B cell (primary cell): ENCODE data around the gene STX18. TPM values are rescaled to one million over a fixed set of nuclear protein-coding genes. Genes with fewer than 3 reads are reported as not detected.

ENCODE experiments used
- ATAC-seq: fragments of 200-7000 bp; cut with Tn5 transposase; one replicate; pipeline ENCODE4 v1.10.0; 2021; ENCODE audit warnings: low read depth, mild to moderate bottlenecking, moderate number of reproducible peaks, moderate library complexity
- CTCF ChIA-PET: fragments of 350-600 bp; sonication (Branson Sonifier 250); formaldehyde crosslinking; loops from one replicate; lab custom pipeline; 2021; ENCODE audit warnings: antibody characterized with exemption, inconsistent platforms; lab: Charles Lee
- POLR2A ChIA-PET: fragments of 350-600 bp; sonication (Branson Sonifier 250); formaldehyde crosslinking; loops from one replicate; lab custom pipeline; 2021; ENCODE audit warnings: antibody characterized with exemption; lab: Charles Lee
- DNase-seq: peaks from one replicate; pipeline ENCODE4 v3.0.0; 2013
- H2AFZ ChIP-seq: 2 replicates; pipeline ENCODE4 v1.6.1; 2012; ENCODE audit warnings: mild to moderate bottlenecking, low read depth, low read length; ENCODE audit not compliant: insufficient read depth, poor library complexity, severe bottlenecking
- H3K27ac ChIP-seq, 2 donors: 1 replicate in 1 of 2; 2 replicates in 1 of 2; pipeline ENCODE4 v1.5.1; 2012 to 2013; ENCODE audit warnings: low read length in 2 of 2, mild to moderate bottlenecking in 2 of 2, moderate library complexity in 1 of 2
- H3K27me3 ChIP-seq, 4 experiments: fragments of 200-600 bp in 1 of 4; sonication (generic) in 1 of 4; replicated peaks in 1 of 4; 1 replicate in 2 of 4; 2 replicates in 2 of 4; pipeline versions ENCODE4 v1.6.1 to v1.7.0; 2013 to 2016; ENCODE audit warnings: low read length in 3 of 4, mild to moderate bottlenecking in 2 of 4, mixed read lengths in 1 of 4, moderate library complexity in 1 of 4; ENCODE audit not compliant: insufficient read depth in 4 of 4, control insufficient read depth in 3 of 4; ENCODE audit errors: control extremely low read depth in 1 of 4
- H3K36me3 ChIP-seq, 2 experiments: replicated peaks in 1 of 2; 1 replicate in 1 of 2; 2 replicates in 1 of 2; pipeline versions ENCODE4 v1.6.1 to v1.7.1; 2013; ENCODE audit warnings: low read length in 1 of 2; ENCODE audit not compliant: insufficient read depth in 2 of 2, control insufficient read depth in 1 of 2; ENCODE audit errors: control extremely low read depth in 1 of 2, extremely low read depth in 1 of 2
- H3K4me1 ChIP-seq, 2 donors: fragments of 200-600 bp in 1 of 2; sonication (generic) in 1 of 2; 1 replicate in 1 of 2; 2 replicates in 1 of 2; pipeline versions ENCODE4 v1.5.1 to v1.6.1; 2013 to 2017; ENCODE audit warnings: low read length in 2 of 2; ENCODE audit not compliant: control insufficient read depth in 2 of 2, insufficient read depth in 2 of 2
- H3K4me2 ChIP-seq: replicated peaks from 2 replicates; pipeline ENCODE3; 2012; ENCODE audit warnings: mild to moderate bottlenecking, low read depth, low read length; ENCODE audit not compliant: poor library complexity, severe bottlenecking
- H3K4me3 ChIP-seq, 5 experiments: fragments of 200-600 bp in 1 of 5; sonication (generic) in 1 of 5; 1 replicate in 3 of 5; 2 replicates in 2 of 5; pipeline versions ENCODE4 v1.5.1 to v1.7.0; 2011 to 2016; ENCODE audit warnings: low read length in 4 of 5, mild to moderate bottlenecking in 4 of 5, low read depth in 2 of 5, control low read depth in 1 of 5, moderate library complexity in 1 of 5; ENCODE audit not compliant: insufficient read depth in 1 of 5; ENCODE audit errors: control extremely low read depth in 1 of 5, extremely low read depth in 1 of 5
- H3K79me2 ChIP-seq: fragments of 200-600 bp; sonication (generic); one replicate; pipeline ENCODE4 v1.6.0; 2016; ENCODE audit warnings: low read length; ENCODE audit not compliant: control insufficient read depth, insufficient read depth
- H3K9ac ChIP-seq: fragments of 200-600 bp; sonication (generic); 2 replicates; pipeline ENCODE4 v1.6.1; 2017; ENCODE audit warnings: mild to moderate bottlenecking, low read length, moderate library complexity
- H3K9me3 ChIP-seq, 3 donors: one replicate each; pipeline versions ENCODE4 v1.6.1 to v1.7.1; 2013; ENCODE audit warnings: low read length in 2 of 3; ENCODE audit not compliant: control insufficient read depth in 2 of 3, insufficient read depth in 1 of 3; ENCODE audit errors: control extremely low read depth in 1 of 3
- H4K20me1 ChIP-seq: 2 replicates; pipeline ENCODE4 v1.6.0; 2012; ENCODE audit warnings: mild to moderate bottlenecking, low read length; ENCODE audit not compliant: insufficient read depth, control insufficient read depth, poor library complexity, severe bottlenecking
- H3K27ac Mint-ChIP-seq: one replicate; pipeline ENCODE4 v1.8.0; 2021; ENCODE audit warnings: mixed read lengths
- H3K27me3 Mint-ChIP-seq: one replicate; pipeline ENCODE4 v1.8.0; 2021; ENCODE audit warnings: mixed read lengths
- H3K4me1 Mint-ChIP-seq: one replicate; pipeline ENCODE4 v1.8.0; 2021; ENCODE audit warnings: mixed read lengths
- H3K4me3 Mint-ChIP-seq: one replicate; pipeline ENCODE4 v1.8.0; 2021; ENCODE audit warnings: mixed read lengths
- H3K9me3 Mint-ChIP-seq: one replicate; pipeline ENCODE4 v1.8.0; 2022; ENCODE audit warnings: mixed read lengths; ENCODE audit not compliant: insufficient read depth
- CTCF ChIP-seq: fragments of 200-600 bp; IDR thresholded peaks from one replicate; pipeline ENCODE4 v1.8.0; 2022; ENCODE audit warnings: antibody characterized with exemption, mild to moderate bottlenecking
- EZH2 ChIP-seq: IDR thresholded peaks from 2 replicates; pipeline ENCODE4 v1.6.1; 2012; ENCODE audit warnings: borderline replicate concordance, low read depth, mild to moderate bottlenecking, moderate library complexity, low read length; ENCODE audit not compliant: insufficient read depth, poor library complexity, severe bottlenecking
- WGBS: methylation state at CpG from one replicate; pipeline ENCODE4 v1.1.5; 2013; ENCODE audit warnings: missing lambda C conversion rate; ENCODE audit not compliant: insufficient coverage; 5-methylcytosine and 5-hydroxymethylcytosine counted together
- intact Hi-C: fragments of 100-400 bp; cut with micrococcal nuclease; formaldehyde crosslinking; loops from one replicate; pipeline ENCODE4 v1.10.0; 2022
- polyA plus RNA-seq: library from polyadenylated mRNA; depleted of rRNA; stranded (reverse); fragments of >200 nt; gene quantifications from 2 replicates; pipeline ENCODE4 v1.2.3, GENCODE V29; 2012
- total RNA-seq, 2 donors: library from RNA; stranded (reverse); fragments of 120-200 nt in 1 of 2; gene quantifications; 1 replicate in 1 of 2; 2 replicates in 1 of 2; pipeline versions ENCODE4 v1.2.3 to v1.2.4, GENCODE V29; 2013 to 2022

STX18 gene
- total and polyA plus RNA-seq, 2 donors (not counting 1 experiment from before 2014, with no cell fraction given): 20.3 to 33.6 TPM

- no peaks in the 10 kb centered on the region for H3K4me1 Mint-ChIP-seq
- WGBS: 75% methylated on average over 15 of the region's 19 CpGs
Measured at GRCh38 chr4:4412641-4413372, 129.0 kb downstream of the STX18 start.

More at GRCh38 chr4:4412641-4413372, 129.0 kb downstream of the STX18 start:
- Histone ChIP-seq H3K4me2 (no peak overlapping the region), H3K9ac (no peak overlapping the region), H3K79me2 (no peaks in the 10 kb centered on the region), H2AFZ (no peak overlapping the region), H3K4me1 (no peaks in the 10 kb centered on the region), H4K20me1 (no peaks in the 10 kb centered on the region), H3K36me3 (peaks cover 0 to 3% of the 10 kb centered on the region in 2 experiments), H3K4me3 (no peak overlapping the region), H3K27ac (no peak overlapping the region), H3K27me3 (no peaks in the 10 kb centered on the region), H3K9me3 (peaks cover 0 to 19% (median 0%) of the 10 kb centered on the region in 3 donors)
- no peaks in the 10 kb centered on the region for H3K9me3 Mint-ChIP-seq
- intact Hi-C loops: no loop called here
- no peak for DNase-seq
- no peak overlapping the region for H3K4me3 Mint-ChIP-seq
- ChIA-PET POLR2A (no interaction called here), CTCF (interaction anchor here (0.9 kb wide), 1 partner anchor 92 kb away, joined by 4 read pairs; no protein-coding TSS in a partner anchor)
- ATAC-seq: no peak
- TF ChIP-seq EZH2 (no peak), CTCF (no peak)
- H3K27me3 Mint-ChIP-seq: no peaks in the 10 kb centered on the region
- no peak overlapping the region for H3K27ac Mint-ChIP-seq
